Measurements from ENCODE around the gene ANAPC1. TPM values are rescaled to one million over a fixed set of nuclear protein-coding genes. Genes with fewer than 3 reads are reported as not detected.

ANAPC1 gene
- total and polyA plus RNA-seq, 9 of the 15 experiments (the other 6 are each of a cell fraction or from before 2014, with no cell fraction given): 14.0 to 126 (median 78.2) TPM

DNA sequence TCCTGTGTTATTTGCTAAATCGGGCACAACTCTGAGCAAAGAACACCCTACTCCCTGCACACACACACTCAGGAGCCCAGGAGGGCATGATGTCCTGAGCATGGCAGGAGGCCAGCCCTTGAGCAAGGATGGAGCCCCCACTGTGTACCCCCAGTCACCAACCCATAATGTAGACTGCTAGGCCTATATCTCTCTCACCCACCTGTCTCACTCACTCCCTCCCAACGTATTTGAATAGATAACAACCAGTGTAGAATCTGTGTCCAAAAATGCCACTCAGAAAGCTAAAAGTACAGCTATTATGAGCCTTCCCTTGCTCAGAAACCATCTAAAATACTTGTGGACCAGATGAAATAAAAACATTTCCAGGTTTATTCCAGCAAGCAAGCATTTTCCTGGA is 43.7 kb upstream of the ANAPC1 start (continued):
- TF ChIP-seq, protein P1, sequence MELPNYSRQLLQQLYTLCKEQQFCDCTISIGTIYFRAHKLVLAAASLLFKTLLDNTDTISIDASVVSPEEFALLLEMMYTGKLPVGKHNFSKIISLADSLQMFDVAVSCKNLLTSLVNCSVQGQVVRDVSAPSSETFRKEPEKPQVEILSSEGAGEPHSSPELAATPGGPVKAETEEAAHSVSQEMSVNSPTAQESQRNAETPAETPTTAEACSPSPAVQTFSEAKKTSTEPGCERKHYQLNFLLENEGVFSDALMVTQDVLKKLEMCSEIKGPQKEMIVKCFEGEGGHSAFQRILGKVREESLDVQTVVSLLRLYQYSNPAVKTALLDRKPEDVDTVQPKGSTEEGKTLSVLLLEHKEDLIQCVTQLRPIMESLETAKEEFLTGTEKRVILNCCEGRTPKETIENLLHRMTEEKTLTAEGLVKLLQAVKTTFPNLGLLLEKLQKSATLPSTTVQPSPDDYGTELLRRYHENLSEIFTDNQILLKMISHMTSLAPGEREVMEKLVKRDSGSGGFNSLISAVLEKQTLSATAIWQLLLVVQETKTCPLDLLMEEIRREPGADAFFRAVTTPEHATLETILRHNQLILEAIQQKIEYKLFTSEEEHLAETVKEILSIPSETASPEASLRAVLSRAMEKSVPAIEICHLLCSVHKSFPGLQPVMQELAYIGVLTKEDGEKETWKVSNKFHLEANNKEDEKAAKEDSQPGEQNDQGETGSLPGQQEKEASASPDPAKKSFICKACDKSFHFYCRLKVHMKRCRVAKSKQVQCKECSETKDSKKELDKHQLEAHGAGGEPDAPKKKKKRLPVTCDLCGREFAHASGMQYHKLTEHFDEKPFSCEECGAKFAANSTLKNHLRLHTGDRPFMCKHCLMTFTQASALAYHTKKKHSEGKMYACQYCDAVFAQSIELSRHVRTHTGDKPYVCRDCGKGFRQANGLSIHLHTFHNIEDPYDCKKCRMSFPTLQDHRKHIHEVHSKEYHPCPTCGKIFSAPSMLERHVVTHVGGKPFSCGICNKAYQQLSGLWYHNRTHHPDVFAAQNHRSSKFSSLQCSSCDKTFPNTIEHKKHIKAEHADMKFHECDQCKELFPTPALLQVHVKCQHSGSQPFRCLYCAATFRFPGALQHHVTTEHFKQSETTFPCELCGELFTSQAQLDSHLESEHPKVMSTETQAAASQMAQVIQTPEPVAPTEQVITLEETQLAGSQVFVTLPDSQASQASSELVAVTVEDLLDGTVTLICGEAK (IDR thresholded peaks at IDR 0.05): no peak
- TF ChIP-seq, protein P1 (CRISPR knock-in tag; IDR thresholded peaks at IDR 0.05): no peak
- TF ChIP-seq HDAC2 (IDR thresholded peaks at IDR 0.05): no peak
- TF ChIP-seq NFRKB (IDR thresholded peaks at IDR 0.05; ENCODE audit: low read depth): no peak
- no peak for TF ChIP-seq ZNF134 (CRISPR knock-in tag; conservative IDR thresholded peaks at IDR 0.05)
- TF ChIP-seq MAZ (CRISPR knock-in tag; conservative IDR thresholded peaks at IDR 0.05 in 1 of 2, IDR thresholded peaks at IDR 0.05 in 1 of 2): peak in 1 of 2 experiments; percentile 31; a peak in 1 of 4 replicates
- no peak for TF ChIP-seq SAP30 (IDR thresholded peaks at IDR 0.05; ENCODE audit: borderline replicate concordance, insufficient read depth, low read depth, low read length, poor library complexity, severe bottlenecking)
- TF ChIP-seq ARHGAP35 (IDR thresholded peaks at IDR 0.05; ENCODE audit: partially characterized antibody): no peak
- TF ChIP-seq ZNF586 (CRISPR knock-in tag; conservative IDR thresholded peaks at IDR 0.05): no peak
- TF ChIP-seq NCOR1 (IDR thresholded peaks at IDR 0.05): peak; percentile 66
- no peak for TF ChIP-seq FOXK2 (conservative IDR thresholded peaks at IDR 0.05 in 1 of 2, IDR thresholded peaks at IDR 0.05 in 1 of 2; ENCODE audit: low read depth in 2 of 2)
- TF ChIP-seq, protein P2, sequence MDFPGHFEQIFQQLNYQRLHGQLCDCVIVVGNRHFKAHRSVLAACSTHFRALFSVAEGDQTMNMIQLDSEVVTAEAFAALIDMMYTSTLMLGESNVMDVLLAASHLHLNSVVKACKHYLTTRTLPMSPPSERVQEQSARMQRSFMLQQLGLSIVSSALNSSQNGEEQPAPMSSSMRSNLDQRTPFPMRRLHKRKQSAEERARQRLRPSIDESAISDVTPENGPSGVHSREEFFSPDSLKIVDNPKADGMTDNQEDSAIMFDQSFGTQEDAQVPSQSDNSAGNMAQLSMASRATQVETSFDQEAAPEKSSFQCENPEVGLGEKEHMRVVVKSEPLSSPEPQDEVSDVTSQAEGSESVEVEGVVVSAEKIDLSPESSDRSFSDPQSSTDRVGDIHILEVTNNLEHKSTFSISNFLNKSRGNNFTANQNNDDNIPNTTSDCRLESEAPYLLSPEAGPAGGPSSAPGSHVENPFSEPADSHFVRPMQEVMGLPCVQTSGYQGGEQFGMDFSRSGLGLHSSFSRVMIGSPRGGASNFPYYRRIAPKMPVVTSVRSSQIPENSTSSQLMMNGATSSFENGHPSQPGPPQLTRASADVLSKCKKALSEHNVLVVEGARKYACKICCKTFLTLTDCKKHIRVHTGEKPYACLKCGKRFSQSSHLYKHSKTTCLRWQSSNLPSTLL (IDR thresholded peaks at IDR 0.05): no peak
- TF ChIP-seq, protein P3, sequence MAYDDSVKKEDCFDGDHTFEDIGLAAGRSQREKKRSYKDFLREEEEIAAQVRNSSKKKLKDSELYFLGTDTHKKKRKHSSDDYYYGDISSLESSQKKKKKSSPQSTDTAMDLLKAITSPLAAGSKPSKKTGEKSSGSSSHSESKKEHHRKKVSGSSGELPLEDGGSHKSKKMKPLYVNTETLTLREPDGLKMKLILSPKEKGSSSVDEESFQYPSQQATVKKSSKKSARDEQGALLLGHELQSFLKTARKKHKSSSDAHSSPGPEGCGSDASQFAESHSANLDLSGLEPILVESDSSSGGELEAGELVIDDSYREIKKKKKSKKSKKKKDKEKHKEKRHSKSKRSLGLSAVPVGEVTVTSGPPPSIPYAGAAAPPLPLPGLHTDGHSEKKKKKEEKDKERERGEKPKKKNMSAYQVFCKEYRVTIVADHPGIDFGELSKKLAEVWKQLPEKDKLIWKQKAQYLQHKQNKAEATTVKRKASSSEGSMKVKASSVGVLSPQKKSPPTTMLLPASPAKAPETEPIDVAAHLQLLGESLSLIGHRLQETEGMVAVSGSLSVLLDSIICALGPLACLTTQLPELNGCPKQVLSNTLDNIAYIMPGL (CRISPR knock-in tag; IDR thresholded peaks at IDR 0.05): no peak
- TF ChIP-seq EWSR1 (IDR thresholded peaks at IDR 0.05; ENCODE audit: borderline replicate concordance, low read depth, partially characterized antibody): no peak
- TF ChIP-seq NFIC (IDR thresholded peaks at IDR 0.05): peak; percentile 63
- no peak for TF ChIP-seq SAFB2 (IDR thresholded peaks at IDR 0.05; ENCODE audit: borderline replicate concordance, low read depth, low read length, severe bottlenecking)

All from K562 (cell line).